AG08396 (cell line): ENCODE data around the gene HSPG2.
A peak's percentile ranks its signal among the peaks of the same experiment; 100 is the strongest.

Source experiments
- DNase-seq: peaks from one replicate; pipeline ENCODE4 v3.0.0; 2012; ENCODE audit warnings: low spot score, mixed read lengths

Gene HSPG2

DNA sequence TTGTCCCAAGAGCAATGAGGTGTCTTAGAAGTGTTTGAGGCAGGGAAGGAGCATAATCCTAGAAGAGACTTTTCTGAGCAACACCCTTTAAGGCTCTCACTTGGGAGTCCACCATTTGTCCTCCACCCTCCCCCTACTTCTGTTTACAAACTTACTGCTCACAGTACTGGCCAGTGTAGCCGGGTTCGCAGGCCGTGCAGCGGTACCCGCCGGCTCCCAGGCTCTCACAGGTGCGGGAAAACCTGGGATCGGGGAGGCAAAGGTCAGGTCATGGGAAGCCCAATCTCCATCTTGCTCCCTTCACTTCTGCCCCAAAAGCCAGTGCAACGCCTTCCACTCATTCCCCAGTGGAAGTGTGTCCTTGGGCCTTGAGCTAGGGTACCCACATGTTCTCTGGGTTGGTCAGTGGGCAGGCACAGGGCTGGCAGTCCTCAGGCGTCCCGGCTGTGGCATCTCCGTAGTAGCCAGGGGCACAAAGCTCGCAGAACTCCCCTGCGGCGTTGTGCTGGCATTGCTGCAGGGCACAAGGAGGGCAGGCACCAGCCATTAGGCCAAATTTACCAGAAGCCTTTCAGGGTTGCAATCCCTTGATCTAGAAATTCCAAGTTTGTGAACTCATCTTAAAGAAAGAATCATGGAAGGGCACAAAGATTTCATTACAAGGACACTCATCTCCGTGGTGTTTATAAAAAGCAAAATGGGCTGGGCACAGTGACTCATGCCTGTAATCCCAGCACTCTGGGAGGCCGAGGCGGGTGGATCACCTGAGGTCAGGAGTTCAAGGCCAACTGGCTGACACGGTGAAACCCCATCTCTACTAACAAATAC lies 75.3 kb downstream of the HSPG2 start:
- peak; percentile 77 for DNase-seq

DNA sequence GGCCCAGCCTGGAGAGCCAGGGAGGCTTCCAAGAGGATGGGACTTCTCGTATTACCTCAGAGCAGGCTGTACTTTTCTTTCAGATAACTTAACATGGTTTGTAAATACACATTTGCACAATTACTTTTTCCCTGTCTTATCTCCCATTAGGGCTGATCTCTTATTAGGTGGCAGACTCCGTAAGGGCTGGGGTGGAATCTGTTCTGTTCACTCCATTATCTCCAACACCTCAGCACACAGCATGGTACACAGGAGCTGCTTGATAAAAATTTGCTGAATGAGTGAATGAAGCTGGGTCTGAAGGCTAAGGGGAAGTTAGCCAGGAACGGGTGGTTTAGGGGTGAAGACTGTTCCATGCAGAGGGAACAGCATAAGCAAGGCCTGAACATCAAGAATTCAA lies 76.1 kb downstream of the HSPG2 start:
- no peak for DNase-seq

DNA sequence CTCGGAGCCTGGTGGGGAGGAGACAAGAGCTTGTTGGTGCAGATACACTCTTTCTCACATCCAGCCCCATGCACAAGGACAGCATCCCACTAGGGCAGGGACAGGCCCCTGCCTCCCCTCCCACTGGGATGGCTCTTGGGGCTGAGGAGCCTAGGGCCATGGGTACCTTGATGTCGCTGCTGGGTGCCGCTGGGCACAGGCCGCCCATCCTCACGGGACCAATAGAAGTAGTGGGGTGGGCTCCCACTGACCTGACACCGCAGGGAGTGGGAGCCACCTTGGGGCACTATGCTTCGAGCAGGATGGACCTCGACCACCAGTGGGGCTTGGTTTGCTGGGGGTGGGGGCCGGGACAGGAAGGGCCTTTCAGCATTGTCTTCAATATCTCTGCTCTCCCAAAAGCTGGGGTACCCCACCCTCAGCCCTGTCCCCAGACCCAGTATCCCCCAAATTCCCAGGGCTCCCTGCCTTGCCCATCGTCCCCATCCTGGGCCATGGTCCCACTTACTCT lies 77.4 kb downstream of the HSPG2 start:
- DNase-seq = no peak

DNA sequence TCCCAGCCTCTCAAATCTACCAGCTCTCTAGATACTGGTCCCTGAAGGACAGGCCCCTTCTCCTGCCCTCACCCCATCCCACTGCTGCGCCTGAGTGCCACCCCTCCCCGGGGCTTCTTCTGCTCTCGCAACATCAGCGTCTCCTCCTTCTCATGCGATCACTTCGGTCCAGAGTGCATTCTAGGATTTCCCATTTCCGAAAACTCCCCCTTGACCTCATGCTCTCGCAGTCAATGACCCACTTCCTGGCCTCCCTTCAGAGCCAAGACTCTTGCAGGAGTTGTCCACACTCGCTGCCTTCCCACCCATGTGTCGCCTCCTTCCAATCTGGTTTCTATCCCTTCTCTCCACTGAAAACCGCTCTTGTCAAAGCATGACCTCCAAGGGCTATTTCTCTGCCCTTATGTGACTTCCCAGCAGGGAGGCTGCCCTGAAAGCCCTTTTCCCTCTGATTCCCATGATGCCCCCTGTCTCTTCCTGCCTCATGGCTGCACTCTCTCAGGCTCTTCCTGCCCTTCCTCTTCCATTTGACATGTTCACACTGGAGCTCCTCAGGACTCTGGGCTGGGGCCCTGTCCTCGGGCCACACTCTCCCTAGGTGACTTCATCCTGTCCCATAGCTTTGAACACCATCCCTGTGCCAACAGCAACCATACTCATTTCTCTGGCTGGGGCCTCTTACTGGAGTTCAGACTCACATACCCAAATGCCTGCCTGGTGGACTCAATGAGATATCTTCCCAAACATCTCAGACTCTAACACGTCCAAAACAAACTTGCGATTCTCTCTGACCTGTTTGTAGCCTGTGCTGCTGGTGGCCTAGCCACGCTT lies 79.1 kb downstream of the HSPG2 start:
- DNase-seq = no peak

DNA sequence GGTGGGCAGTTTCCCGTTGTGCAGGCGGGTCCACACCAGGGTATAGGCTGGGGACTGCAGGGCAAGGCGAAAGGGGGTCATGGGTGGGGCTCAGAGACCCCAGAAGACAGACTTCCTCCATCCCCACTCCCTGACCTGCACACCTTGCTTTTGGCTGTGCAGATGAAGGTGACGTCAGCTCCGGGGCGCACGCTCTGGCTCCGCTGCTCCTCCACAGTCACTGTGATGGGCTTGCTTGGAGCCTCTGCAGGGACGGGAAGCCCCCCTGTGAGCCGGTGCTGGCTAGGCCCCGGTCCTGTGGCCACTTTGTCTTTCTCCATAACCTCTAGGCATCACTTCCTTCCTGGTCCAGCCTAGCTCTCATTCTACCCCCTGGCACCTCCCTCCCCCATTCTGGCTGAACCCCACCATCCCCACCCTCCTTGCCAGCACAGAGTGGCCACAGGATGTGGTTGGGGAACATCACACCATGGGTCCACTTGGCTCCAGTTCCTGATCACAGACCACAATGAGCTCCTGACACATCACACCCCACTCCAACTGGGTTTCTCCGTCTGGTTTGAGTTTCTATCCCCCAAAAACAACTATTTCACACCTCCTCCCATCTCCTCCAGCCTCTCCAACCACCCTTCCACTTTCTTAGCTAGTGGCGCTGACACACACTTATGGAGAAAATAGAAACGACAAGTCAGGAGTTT lies 79.8 kb downstream of the HSPG2 start:
- peak; percentile 67 for DNase-seq

DNA sequence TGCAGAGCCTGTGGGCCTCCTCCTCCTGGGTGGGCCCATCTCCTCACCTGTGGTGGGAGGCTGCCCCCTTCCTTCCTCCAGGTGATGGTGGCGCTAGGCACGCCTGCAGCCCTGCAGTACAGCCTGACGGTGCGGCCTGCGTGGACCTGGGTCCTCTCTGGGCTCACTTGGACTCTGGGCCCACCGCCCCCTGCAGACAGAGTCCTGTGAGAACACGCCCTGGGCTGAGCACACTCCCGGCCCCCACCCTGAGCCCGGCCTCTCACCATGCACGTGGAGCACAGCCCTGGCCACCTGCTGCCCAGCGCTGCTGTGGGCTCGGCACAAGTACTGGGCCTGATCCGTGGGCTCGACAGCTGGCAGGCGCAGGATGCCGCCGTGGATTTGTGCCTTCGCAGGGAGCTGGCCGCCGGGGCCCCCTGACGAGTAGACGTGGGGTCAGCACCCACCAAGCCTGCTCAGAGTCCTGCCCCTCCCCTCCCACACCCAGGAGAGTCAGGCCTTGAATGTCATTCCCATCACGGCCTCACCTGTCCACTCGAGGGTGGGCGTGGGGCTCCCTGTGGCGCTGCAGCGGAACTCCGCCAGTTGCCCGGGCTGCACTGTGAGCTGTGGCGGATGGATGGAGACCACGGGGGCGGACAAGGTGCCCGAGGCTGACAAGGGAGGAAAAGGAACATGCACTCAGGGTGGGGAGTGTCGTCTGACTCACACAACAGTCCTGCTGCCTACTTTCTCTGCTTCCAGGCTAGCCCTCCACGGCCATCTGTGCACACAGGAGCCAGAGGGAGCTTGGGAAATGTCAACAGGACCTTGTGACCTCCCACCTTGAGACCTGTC lies 81.6 kb downstream of the HSPG2 start:
- no peak for DNase-seq

DNA sequence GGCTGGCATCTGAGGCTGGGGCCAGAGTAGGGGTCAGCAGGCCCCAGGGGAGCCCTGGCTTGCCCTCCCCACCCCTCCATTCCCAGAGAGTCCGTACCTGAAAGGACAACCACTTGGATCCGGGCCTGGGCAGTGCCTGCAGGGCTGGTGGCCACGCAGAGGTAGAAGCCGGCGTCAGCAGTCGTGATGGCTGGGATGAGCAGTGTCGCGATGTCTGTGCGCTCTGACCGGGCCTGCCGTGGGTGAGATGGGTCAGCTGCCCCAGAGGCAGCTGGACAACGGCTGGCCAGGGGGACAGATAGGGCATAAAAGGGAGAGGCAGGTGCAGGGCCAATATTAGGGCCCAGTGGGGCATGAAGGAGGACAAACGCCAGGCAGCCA lies 82.4 kb downstream of the HSPG2 start:
- no peak for DNase-seq

DNA sequence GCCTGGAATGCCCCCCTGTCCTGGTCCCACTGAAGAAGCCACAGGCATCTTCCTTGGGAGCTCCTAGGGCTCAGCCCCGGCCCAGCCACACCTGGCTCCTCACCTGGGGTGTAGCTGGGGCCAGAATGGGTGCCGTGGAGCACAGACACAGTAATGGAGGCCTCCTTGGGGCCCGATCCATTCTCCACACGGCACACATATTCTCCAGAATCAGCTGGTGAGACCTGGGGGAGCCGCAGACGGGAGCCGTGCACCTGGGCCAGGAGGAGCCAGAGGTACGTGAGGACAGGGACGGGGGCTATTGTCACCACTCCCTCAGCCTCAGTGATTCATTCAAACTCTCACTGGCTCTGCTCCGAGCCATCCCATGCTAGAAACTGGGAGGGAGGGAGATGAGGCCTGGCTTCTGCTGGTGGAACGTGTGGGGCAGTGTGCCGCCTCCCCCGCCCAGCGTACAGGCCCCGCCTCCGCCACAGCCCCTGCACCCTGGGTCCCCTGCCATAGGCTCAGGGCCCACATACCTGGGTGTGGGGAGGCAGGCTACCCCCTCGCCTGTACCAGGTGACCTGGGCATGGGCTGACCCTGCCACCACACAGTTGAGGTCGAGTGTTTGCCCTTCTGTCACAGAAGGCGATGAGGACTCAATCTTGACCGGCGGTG lies 82.9 kb downstream of the HSPG2 start:
- DNase-seq = no peak

DNA sequence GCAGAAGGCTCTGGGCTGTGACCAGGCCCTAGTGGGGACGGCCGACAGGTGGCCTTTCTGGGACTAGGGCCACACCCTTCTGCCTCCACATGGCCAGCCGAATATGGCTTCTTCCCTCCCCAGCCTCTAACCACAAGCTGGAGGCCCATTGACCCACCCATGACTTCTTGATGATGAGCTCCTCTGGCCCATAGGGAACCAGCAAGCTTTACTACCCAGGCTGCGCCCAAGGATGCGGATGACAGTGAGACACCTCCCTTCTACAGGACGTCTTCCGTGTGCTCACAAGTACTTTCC lies 84.0 kb downstream of the HSPG2 start:
- no peak for DNase-seq

DNA sequence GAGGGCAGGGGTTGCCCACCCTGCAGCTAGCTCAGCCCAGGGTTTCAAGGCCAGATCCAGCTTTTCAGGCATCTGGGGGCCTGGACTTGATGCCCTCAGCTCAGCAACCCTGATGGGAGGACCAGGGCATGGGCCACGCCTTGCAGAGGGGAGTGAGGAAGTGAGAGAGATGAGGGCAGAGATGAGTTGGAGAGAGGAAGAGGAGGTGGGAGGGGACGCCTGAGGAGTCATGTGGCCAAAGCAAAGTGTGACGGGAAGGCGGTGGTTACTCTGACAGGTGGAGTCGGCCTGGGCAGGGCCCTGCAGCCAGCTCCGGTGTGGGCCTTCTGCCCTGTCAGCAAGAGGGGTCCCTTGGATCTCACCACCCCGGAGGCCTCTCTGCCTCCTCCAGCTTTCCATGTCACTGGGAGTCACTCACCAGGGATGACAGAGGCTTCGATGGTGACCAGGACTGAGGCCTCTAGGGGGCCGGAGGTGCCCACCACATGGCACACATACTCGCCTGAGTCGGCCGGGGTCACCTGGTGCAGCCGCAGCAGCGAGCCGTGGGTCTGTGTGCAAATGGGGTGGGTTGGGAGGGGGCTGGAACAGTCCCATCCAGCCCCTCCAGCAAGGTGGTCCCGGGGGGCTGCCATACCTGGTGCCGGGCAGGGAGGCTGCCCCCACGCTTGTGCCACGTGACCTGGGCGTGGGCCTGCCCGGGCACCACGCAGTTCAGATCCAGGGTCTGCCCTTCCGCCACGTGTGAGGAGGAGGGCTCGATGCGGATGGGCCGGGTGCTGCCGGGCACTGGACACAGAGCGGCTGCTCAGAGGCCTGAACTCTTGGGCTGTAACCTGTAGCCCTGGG lies 84.6 kb downstream of the HSPG2 start:
- no peak for DNase-seq

DNA sequence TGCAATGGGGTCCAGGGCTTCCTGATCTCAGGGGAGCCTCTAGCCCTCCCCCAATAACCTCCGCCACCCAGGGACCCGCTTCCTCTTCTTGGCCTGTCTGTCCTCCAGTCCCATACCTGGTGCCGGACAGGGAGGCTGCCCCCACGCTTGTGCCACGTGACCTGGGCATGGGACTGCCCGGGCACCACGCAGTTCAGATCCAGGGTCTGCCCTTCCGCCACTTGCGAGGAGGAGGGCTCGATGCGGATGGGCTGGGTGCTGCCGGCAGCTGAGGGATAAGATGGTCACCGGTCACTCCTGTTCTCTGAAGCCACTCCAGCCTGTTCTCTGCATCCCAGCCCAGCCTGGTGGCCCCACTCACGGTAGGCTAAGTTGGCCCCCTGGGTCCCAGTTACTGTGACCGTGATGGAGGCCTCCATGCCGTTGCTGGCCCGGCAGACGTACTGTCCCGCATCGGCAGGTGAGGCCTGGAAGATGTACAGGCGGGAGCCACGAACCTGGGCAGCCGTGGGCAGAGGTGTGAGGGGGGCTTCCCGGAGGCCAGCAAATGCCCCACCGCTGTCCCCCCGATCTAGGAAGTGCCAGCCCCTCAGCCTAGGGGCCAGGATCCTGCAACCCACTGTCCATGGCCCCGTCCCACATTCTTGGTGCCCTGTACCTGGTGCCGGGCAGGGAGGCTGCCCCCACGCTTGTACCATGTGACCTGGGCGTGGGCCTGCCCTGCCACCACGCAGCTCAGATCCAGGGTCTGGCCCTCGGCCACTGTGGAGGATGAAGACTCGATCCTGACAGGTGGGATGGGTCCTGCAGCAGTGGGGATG lies 85.5 kb downstream of the HSPG2 start:
- DNase-seq = no peak

DNA sequence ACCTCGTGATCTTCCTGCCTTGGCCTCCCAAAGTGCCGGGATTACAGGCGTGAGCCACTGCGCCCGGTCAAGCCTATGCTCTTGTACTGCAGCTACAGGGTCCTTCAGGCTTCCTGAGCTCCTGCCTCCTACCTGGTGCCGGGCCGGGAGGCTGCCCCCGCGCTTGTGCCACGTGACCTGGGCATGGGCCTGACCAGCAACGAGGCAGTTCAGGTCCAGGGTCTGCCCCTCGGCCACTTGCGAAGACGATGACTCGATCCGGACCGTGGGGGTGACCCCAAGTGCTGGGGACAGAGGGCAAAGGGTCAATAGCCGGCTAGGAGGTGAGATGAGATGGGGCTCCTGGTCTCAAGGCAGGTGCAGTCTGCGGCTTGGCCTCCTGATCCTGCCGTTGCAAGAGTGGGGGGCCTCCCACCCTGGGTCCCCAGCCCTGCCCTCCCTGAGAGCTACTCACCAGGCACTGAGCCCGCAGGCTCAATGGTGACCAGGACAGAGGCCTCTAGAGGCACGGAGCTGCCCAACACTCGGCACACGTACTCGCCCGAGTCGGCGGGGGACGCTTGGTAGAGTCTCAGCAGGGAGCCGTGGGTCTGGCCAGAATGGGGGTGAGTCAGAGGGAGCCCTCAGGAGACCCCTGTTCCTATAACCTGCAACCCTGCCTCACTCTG lies 87.1 kb downstream of the HSPG2 start:
- no peak for DNase-seq

DNA sequence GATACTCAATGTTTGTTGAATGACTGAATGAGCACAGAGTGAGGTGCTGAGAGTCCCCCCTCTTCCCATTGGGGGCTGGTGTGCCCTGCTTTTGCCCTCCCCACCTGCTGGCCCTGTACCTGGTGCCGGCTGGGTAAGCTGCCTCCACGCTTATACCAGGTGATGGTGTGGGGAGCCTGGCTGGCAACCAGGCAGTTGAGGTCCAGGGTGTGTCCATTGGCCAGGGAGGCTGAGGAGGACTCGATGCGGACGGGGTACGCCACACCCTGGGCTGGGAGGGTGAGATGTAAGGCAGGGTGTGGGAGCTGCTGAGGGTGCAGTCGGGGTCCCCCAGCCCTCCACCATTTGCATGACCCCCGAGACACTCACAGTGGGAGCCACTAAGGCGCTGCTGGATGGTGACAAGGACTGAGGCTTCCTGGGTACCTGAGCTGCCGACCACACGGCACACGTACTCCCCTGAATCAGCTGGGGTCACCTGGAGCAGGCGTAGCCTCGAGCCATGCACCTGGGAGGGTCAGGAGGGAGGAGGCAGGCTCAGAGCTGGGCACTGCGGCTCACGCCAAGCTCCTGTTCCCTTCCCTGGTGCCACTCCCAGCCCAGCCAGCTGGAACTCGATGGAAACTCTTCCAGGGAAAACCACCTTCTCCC lies 88.5 kb downstream of the HSPG2 start:
- DNase-seq = no peak

DNA sequence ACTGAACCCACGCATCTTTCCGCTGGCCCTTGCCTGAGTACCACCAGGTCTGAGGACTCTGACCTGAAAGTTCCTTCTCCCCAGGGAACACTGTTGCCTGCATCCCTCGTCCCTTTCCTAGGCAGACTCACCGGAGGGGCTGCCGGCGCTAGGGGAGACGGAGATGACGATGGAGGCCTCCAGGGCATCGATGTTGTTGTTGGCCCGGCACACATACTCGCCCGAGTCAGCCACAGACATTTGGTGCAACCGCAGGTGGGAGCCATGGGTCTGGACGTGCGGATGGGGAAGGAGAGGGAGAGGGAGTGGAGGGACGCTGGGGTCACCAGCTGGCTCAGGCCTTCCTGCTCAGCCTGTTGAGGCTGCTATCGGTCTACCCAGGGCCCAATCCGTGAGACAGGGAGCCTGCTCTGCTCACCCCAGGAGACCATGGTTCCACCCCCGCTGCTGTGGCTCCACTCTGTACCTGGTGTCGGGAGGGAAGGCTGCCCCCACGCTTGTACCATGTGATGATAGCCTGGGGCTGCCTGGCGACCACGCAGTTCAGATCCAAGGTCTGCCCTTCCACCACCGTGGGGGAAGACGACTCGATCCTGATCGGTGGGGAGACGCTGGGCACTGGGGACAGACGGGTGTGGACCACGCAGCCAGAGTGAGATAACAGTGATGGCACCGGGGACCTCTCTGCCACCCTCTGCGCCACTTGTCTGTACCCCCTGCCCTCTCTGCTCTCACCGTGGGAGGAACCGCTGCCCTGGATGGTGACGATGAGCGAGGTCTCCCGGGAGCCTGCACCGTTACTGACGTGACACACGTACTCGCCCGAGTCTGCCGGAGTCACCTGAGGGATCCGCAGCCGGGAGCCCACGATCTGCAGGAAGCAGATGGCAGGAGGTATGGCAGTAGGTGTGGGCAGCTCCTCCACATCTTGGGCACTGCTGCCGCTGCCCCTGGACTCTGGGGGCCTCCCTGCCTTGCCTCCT lies 89.6 kb downstream of the HSPG2 start:
- DNase-seq = no peak

DNA sequence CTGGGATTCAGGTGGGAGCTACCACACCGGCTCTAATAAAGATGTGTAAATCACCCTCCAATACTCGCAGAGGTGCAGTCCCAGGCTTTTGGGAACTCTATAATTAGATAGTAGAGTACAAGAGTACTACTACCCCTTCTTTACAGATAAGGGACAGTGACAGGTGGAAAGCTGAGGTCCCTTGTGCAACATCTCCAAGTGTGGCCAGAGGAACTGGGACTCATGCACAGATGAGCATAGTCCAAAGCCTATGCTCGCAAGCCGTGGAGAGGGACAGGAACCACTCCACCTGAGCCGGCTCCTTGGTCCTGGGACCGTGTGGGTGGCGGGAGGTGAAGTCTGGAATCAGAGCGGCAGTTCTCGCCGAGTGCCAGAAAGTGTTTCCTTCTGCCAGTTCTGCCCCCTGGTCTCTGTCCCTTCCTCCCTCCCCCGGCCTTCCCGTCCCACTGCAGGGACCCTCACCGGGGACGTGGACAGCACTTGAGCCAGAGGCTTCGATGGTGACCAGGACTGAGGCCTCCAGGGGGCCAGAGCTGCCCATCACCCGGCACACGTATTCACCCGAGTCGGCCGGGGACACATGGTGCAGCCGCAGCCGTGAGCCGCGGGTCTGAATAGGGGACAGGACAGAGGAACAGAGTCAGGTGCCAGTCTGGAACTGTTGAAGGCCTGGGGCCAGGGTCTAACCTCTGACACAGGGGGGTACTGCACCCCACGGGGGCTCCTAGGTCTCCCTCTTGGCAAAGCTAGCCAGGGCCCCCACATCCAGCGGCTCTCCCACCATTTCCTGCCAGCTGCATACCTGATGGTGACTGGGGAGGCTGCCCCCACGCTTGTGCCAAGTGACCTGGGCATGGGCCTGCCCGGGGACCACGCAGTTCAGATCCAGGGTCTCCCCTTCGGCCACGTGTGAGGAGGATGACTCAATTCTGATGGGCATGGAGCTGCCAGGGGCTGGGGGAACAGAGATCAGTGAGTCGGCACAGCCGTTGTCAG lies 91.2 kb downstream of the HSPG2 start:
- DNase-seq = no peak

DNA sequence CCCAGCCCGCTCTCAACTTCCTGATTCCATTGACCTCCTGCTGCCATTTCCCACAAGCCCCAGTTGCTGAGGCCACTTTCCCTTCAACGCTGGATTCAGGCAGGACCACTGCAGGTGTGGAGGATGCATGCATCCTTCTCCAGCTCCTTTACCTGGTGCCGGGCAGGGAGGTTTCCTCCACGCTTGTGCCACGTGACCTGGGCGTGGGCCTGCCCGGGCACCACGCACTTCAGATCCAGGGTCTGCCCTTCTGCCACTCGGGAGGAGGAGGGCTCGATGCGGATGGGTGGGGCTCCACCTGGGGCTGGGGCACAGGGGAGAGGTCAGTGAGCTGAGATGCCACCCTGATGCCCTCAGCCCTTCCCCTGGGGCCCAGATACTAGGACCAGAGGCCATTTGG lies 93.1 kb downstream of the HSPG2 start:
- no peak for DNase-seq
